ENCODE data around the gene GRK6. TPM values are rescaled to one million over a fixed set of nuclear protein-coding genes. Genes with fewer than 3 reads are reported as not detected.

Gene GRK6
- total RNA-seq, 4 donors from 2014 or later = 29.1 to 44.7 (median 36.3) TPM

- Histone ChIP-seq H3K36me3 (no peaks in the 10 kb centered on the region), H3K27ac (replicated peaks in 1 of 4) (no peak overlapping the region), H3K4me3 (no peak overlapping the region), H3K4me1 (peaks cover 5 to 28% (median 19%) of the 10 kb centered on the region in 4 donors), H3K9me3 (no peaks in the 10 kb centered on the region), H3K27me3 (peaks cover 0 to 33% (median 0%) of the 10 kb centered on the region in 4 donors)
- TF ChIP-seq POLR2AphosphoS5 (IDR thresholded peaks at IDR 0.05) (no peak), CTCF (IDR thresholded peaks at IDR 0.05) (no peak), POLR2A (IDR thresholded peaks at IDR 0.05; ENCODE audit: low read depth) (no peak), EP300 (IDR thresholded peaks at IDR 0.05) (no peak)
- no peak for DNase-seq (ENCODE audit: extremely low spot score)
- intact Hi-C loops (cut with DNase I) = loop anchor here (5.0 kb wide), 1 partner anchor 69 kb away; no protein-coding TSS in a partner anchor
- 89% methylated on average over 8 of the region's 8 CpGs for WGBS
Observed at GRCh38 chr5:177386542-177386941, 39.9 kb upstream of the GRK6 start.

GRCh38 chr5:177387405-177387804, 39.1 kb upstream of the GRK6 start:
- Histone ChIP-seq H3K4me3 (no peak overlapping the region), H3K27me3 (peaks cover 0 to 33% (median 0%) of the 10 kb centered on the region in 4 donors), H3K4me1 (peaks cover 4 to 27% (median 18%) of the 10 kb centered on the region in 4 donors), H3K9me3 (no peaks in the 10 kb centered on the region), H3K27ac (replicated peaks in 1 of 4) (no peak overlapping the region), H3K36me3 (no peaks in the 10 kb centered on the region)
- no peak for TF ChIP-seq EP300 (IDR thresholded peaks at IDR 0.05)
- TF ChIP-seq CTCF (IDR thresholded peaks at IDR 0.05) = no peak
- no peak for TF ChIP-seq POLR2AphosphoS5 (IDR thresholded peaks at IDR 0.05)
- TF ChIP-seq POLR2A (IDR thresholded peaks at IDR 0.05; ENCODE audit: low read depth) = no peak
- 88% methylated on average over 14 of the region's 14 CpGs for WGBS
- intact Hi-C loops (cut with DNase I) = loop anchor here (5.0 kb wide), 1 partner anchor 70 kb away; no protein-coding TSS in a partner anchor
- no peak for DNase-seq (ENCODE audit: extremely low spot score)

- intact Hi-C loops (cut with DNase I) = loop anchor here (5.0 kb wide), 1 partner anchor 71 kb away; no protein-coding TSS in a partner anchor
- H3K27ac ChIP-seq (replicated peaks in 1 of 4) = no peak overlapping the region
- peaks cover 0 to 21% (median 13%) of the 10 kb centered on the region in 4 donors for H3K4me1 ChIP-seq
- H3K27me3 ChIP-seq = peaks cover 0 to 33% (median 0%) of the 10 kb centered on the region in 4 donors
- 83% methylated on average over 10 of the region's 10 CpGs for WGBS
- TF ChIP-seq POLR2A (IDR thresholded peaks at IDR 0.05; ENCODE audit: low read depth) (no peak), EP300 (IDR thresholded peaks at IDR 0.05) (no peak), POLR2AphosphoS5 (IDR thresholded peaks at IDR 0.05) (no peak), CTCF (IDR thresholded peaks at IDR 0.05) (no peak)
- H3K9me3 ChIP-seq = no peaks in the 10 kb centered on the region
- no peak overlapping the region for H3K4me3 ChIP-seq
- H3K36me3 ChIP-seq = no peaks in the 10 kb centered on the region
- DNase-seq (ENCODE audit: extremely low spot score) = no peak
Observed at GRCh38 chr5:177388521-177389052, 37.9 kb upstream of the GRK6 start.

- intact Hi-C loops (cut with DNase I) = loop anchor here (1.0 to 5.0 kb wide), 2 partner anchors 65 to 72 kb away; no protein-coding TSS in a partner anchor
- no peak for DNase-seq (ENCODE audit: extremely low spot score)
- peaks cover 0 to 21% (median 13%) of the 10 kb centered on the region in 4 donors for H3K4me1 ChIP-seq
Observed at GRCh38 chr5:177389241-177390169, 37.0 kb upstream of the GRK6 start.

More at GRCh38 chr5:177389241-177390169, 37.0 kb upstream of the GRK6 start:
- H3K4me3 ChIP-seq = no peak overlapping the region
- H3K36me3 ChIP-seq = no peaks in the 10 kb centered on the region
- no peak for TF ChIP-seq POLR2A (IDR thresholded peaks at IDR 0.05; ENCODE audit: low read depth)
- TF ChIP-seq EP300 (IDR thresholded peaks at IDR 0.05) = no peak
- TF ChIP-seq POLR2AphosphoS5 (IDR thresholded peaks at IDR 0.05) = no peak
- no peak for TF ChIP-seq CTCF (IDR thresholded peaks at IDR 0.05)
- H3K27me3 ChIP-seq = peaks cover 0 to 33% (median 0%) of the 10 kb centered on the region in 4 donors
- H3K9me3 ChIP-seq = no peaks in the 10 kb centered on the region
- H3K27ac ChIP-seq (replicated peaks in 1 of 4) = peak overlapping the region in 1 of 4 donors; percentile 30
- 35% methylated on average over 21 of the region's 21 CpGs for WGBS
